T1000 (cell line): ENCODE measurements around the gene KLF2.
"Not testable (repeated sequence)": the region's sequence is repeated elsewhere in the genome, so short reads cannot be mapped to it uniquely, and the experiment has no call there.

Source experiments
- DNase-seq: peaks from one replicate; lab custom pipeline; 2025; ENCODE audit warnings: mixed read lengths; lab: John Stamatoyannopoulos, UW

Gene KLF2

DNA sequence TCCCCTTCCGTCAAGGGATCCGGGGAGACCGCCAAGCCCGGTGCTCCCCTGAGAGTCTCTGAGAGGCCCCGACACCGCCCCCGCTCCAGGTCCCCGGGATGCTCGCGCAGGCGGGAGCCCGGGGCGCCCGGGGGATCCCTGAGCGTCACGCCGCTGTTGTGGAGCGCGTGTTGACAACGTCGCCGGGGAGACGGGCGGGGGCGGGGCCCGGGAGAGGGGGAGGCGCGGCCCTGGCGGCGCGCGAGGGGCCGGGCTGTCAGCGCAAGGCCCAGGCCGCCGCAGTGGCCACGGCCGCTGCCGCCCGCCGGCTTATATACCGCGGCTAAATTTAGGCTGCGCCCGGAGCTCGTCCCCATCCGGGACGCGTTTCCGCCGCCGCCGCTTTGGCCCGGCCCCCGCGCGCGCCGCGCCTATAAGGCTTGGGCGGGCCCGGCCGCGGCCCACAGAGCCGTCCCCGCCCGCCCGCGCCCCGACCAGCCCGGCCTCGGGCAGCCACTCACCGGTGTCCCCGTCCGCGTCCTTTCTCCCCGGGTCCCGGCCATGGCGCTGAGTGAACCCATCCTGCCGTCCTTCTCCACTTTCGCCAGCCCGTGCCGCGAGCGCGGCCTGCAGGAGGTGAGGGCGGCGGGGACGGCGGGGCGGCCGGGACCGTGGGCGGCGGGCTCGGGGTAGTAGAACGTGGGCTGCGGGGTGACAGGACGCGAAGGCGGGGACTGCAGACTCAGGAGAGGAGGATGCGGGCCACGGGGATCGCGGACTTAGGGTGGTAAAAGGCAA is at the start of gene KLF2:
Gene KLF2 (plus strand): TSS at position 443 of the 777 bp plus-strand sequence. CDS start 98 bp downstream, at position 541.
- DNase-seq: peak; percentile 81

DNA sequence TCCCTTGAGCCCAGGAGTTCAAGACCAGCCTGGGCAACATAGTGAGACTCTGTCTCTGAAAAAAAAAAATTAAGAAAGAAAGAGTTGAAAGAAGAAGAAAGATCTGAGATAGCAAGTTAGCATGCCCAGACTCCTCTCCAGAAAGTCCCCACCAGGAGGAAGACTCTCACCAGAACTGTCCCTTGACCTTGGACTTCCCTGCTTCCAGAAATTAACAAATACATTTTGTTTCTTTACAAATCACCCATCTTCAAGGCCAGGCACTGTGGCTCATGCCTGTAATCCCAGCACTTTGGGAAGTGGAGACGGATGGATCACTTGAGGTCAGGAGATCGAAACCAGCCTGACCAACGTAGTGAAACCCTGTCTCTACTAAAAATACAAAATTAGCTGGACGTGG is 44.3 kb upstream of the KLF2 start:
- no peak for DNase-seq

- DNase-seq: no peak
Observed at GRCh38 chr19:16281743-16282142, 42.9 kb upstream of the KLF2 start.

- no peak for DNase-seq
Observed at GRCh38 chr19:16283210-16284061, 41.2 kb upstream of the KLF2 start.

DNA sequence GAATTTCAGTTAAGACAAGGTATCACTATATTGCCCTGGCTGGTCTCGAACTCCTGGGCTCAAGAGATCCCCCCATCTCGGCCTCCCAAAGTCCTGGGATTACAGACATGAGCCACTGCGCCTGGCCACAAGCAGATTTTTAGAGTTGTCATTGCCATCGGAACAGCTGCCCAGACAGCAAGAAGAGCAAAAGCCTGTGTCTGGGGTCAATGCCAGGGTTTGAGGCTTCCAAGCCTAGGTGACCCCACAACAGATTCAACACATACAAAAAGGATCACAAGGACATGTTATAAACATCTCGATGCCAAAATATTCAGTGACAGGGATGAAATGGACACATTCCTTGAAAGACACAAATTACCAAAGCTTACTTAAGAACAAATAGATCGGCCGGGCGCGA is 40.1 kb upstream of the KLF2 start:
- DNase-seq: no peak

DNA sequence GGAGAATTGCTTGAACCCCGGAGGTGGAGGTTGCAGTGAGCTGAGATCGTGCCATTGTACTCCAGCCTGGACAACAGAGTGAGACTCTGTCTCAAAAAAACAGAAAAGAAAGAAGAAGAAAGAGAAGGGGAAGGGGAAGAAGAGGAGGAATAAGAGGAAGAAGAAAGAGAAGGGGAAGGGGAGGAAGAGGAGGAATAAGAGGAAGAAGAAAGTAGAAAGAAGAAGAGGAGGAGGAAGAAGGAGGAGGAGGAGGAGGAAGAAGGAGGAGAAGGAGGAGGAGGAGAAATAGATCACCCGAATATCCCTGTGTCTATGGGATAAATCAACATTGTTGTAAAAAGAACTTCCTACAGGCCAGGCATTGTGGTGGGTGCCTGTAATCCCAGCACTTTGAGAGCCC is 39.5 kb upstream of the KLF2 start:
- not testable (repeated sequence) for DNase-seq

DNA sequence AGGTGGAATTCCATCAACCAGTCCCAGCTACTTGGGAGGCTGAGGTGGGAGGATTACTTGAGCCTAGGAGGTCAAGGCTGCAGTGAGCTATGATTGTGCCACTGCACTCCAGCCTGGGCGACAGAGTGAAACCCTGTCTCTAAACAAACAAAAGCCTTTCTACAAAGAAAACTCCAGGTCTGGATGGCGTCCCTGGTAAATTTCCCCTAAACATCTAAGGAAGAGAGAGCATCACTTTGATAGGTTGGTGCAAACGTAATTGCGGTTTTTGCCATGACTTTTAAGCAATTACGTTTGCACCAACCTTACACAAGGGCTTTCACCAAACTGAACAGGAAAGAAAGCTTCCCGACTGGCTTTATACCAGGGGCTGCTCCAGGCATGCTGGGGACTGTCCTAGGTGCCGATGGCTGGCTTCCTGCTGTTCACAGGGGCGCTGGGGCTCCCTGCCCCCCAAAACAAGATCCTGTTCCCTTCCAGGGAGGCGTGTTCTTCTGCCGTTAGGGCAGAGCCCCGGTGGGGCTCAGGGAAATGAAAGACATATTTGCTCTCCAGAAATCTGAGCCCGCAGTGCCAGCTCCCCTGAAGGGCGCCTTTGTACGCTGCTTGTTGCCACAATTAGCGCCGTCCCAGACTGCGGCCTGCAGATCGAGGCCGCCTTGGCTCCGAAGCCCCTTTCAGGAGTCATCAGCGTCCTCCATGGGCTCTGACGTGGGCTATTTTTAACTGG is 38.7 kb upstream of the KLF2 start:
- no peak for DNase-seq

DNA sequence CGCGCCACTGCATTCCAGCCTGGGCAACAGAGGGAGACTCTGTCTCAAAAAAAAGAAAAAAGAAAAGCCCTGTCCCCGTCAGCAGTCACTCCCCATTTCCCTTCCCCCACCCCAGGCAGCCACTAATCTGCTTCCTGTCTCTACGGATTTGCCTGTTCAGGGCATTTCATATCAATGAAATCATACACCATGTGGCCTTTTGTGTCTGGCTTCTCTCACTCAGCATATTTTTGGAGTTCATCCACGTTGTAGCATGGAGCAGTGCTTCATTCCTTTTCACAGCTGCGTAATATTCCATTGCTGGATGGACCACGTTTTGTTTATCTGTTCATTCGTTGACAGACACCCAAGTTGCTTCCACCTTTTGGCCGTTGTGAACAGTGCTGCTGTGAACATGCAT is 36.1 kb upstream of the KLF2 start:
- no peak for DNase-seq

GRCh38 chr19:16289594-16289993 is 35.0 kb upstream of the KLF2 start:
- DNase-seq: no peak

DNA sequence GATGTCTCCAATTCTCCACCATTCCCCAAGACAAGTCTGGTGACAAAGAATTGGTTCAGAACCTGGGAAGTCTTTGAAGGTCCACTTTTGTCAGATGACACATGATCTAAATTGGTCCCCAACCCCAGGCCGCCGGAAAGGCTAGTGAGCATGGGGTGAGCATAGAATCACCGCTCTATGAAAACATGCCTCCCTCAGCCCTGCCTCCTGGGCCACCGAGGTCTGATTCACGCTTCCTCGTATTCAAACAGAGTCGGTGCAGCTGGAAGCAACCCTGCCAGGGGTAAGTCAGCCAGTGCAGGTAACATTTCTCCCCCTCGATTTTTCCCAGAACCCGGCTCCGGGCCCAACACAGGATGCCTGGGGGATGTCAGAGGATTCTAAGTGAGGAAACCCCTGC is 33.9 kb upstream of the KLF2 start:
- no peak for DNase-seq

DNA sequence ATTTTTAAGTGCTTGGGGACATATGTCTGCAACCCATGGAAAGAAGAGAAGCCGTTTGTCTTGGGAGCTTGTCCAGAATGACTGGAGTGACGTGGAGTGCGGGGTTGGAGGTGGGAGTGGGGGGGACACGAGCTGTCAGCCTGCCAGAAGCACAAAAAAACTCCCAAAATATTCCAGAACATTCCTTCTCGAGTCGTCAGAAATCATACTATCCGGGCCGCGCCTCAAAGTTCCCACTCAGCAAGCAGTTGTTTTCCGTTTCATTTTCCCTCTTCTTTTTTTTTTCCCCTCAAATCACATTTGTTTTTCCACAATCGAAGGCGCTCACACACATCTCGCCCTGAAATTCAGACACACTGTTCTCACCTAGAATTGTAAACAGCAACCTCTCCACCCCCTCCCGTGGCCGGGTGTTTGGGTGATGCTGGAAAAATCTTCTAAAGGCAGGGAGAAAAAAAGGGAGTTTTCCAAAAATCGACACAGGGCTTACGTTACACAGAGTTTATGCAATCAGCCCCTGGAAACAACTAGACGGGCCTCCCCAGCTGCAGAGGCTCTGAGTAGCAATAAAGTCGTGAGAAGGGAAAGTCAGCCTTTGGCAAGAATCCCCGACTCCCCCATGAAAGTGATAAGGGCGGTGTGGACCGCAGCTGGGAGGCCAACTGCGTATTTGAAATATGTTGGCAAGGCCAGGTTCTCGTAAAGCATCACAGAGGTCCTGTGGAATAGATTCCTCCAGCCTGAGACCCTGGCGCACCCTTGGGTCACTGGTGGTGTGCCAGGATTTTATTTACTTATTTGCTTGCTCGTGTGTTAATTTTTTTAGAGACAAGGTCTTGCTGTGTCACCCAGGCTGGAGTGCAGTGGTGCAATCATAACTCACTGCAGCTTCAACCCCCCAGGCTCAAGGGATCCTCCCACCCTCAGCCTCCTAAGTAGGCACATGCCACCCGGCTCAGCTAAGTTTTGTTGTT is 31.2 kb upstream of the KLF2 start:
- DNase-seq: peak; percentile 69

GRCh38 chr19:16295057-16295456 is 29.6 kb upstream of the KLF2 start:
- DNase-seq: no peak

GRCh38 chr19:16296713-16297112 is 27.9 kb upstream of the KLF2 start:
- DNase-seq: no peak

- DNase-seq: no peak
Observed at GRCh38 chr19:16297575-16298178, 26.9 kb upstream of the KLF2 start.

- DNase-seq: no peak
Observed at GRCh38 chr19:16298334-16298733, 26.3 kb upstream of the KLF2 start.

GRCh38 chr19:16301999-16302694 is 22.5 kb upstream of the KLF2 start:
- peak; percentile 37 for DNase-seq

DNA sequence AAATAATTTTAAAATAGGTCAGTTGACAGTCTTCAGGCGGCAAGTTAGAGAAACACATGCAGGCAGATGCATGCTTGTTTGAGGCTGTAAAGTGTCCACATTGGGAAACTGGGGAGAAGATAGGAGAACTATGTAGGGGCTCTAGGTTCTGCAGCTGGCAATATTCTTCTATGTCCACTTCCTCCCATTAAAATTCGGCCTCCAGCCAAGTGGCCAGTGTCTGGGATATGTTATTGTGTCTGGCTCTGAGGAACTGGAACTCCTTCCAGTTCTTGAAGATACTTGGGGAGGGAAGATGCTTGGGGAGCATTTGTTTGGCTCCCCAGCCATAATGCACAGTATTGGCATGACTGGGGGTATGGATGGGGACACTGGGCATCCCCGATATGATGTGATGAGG is 20.9 kb upstream of the KLF2 start:
- no peak for DNase-seq

DNA sequence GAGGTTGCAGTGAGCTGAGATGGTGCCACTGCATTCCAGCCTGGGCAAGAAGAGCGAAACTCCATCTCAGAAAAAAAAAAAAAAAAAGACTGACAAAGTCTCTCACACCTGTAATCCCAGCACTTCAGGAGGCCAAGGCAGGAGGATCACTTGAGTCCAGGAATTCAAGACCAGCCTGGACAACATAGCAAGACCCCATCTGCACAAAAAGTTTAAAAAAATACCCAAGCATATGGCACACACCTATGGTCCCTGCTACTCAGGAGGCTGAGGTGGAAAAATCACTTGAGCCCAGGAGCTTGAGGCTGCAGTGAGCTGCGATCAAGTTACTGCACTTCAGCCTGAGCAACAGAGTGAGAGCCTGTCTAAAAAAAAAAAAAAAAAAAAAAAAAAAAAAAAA is 20.1 kb upstream of the KLF2 start:
- DNase-seq: not testable (repeated sequence)

GRCh38 chr19:16305060-16305459 is 19.6 kb upstream of the KLF2 start:
- not testable (repeated sequence) for DNase-seq

- DNase-seq: no peak
Observed at GRCh38 chr19:16306728-16307402, 17.8 kb upstream of the KLF2 start.
